Fibroblast of lung (primary cell): ENCODE data around the gene MITF. TPM values are rescaled to one million over a fixed set of nuclear protein-coding genes. Genes with fewer than 3 reads are reported as not detected.

Experiments
- DNase-seq, 2 donors: peaks; one replicate each; pipeline versions ENCODE4 v3.0.0 to v3.0.0-alpha.2; 2010; ENCODE audit warnings: low read depth in 2 of 2
- H2AFZ ChIP-seq: 2 replicates; pipeline ENCODE4 v1.5.1; 2012; ENCODE audit warnings: low read length, control low read depth, inconsistent platforms
- H3K27ac ChIP-seq: 2 replicates; pipeline ENCODE4 v1.5.1; 2011; ENCODE audit warnings: low read length, control low read depth; ENCODE audit not compliant: insufficient read depth
- H3K27me3 ChIP-seq: 2 replicates; pipeline ENCODE4 v1.5.1; 2011; ENCODE audit warnings: mild to moderate bottlenecking, low read length; ENCODE audit not compliant: control insufficient read depth, insufficient read depth
- H3K36me3 ChIP-seq: 2 replicates; pipeline ENCODE4 v1.5.1; 2011; ENCODE audit warnings: low read length; ENCODE audit not compliant: control insufficient read depth, insufficient read depth
- H3K4me1 ChIP-seq: 2 replicates; pipeline ENCODE4 v1.5.1; 2011; ENCODE audit warnings: low read length; ENCODE audit not compliant: control insufficient read depth, insufficient read depth; ENCODE audit errors: extremely low read depth
- H3K4me2 ChIP-seq: 2 replicates; pipeline ENCODE4 v1.5.1; 2011; ENCODE audit warnings: low read length, control low read depth; ENCODE audit not compliant: insufficient read depth; ENCODE audit errors: extremely low read depth
- H3K4me3 ChIP-seq, 4 experiments: fragments of 200-600 bp in 1 of 4; sonication (generic) in 1 of 4; replicated peaks in 1 of 4; 2 replicates each; pipeline ENCODE4 v1.5.1; 2011 to 2016; ENCODE audit warnings: low read length in 4 of 4, low read depth in 3 of 4, mild to moderate bottlenecking in 3 of 4, control low read depth in 2 of 4, inconsistent platforms in 1 of 4, mixed read lengths in 1 of 4; ENCODE audit not compliant: insufficient read depth in 1 of 4; ENCODE audit errors: control extremely low read depth in 1 of 4
- H3K79me2 ChIP-seq: 2 replicates; pipeline ENCODE4 v1.5.1; 2012; ENCODE audit warnings: mild to moderate bottlenecking, low read length, inconsistent platforms; ENCODE audit not compliant: control insufficient read depth, insufficient read depth
- H3K9ac ChIP-seq: 2 replicates; pipeline ENCODE4 v1.5.1; 2011; ENCODE audit warnings: mild to moderate bottlenecking, low read length, control low read depth; ENCODE audit not compliant: insufficient read depth
- H3K9me3 ChIP-seq: 2 replicates; pipeline ENCODE4 v1.5.1; 2012; ENCODE audit warnings: low read depth, low read length; ENCODE audit not compliant: control insufficient read depth, insufficient read depth
- H4K20me1 ChIP-seq: 2 replicates; pipeline ENCODE4 v1.5.1; 2011; ENCODE audit warnings: low read length; ENCODE audit not compliant: control insufficient read depth, insufficient read depth; ENCODE audit errors: extremely low read depth
- CTCF ChIP-seq, 2 donors: IDR thresholded peaks in 1 of 2; conservative IDR thresholded peaks in 1 of 2; 1 replicate in 1 of 2; 2 replicates in 1 of 2; pipeline ENCODE4 v1.5.1; 2011 to 2012; ENCODE audit warnings: low read length in 2 of 2, control low read depth in 1 of 2, inconsistent platforms in 1 of 2, low read depth in 1 of 2, mild to moderate bottlenecking in 1 of 2
- EZH2 ChIP-seq: IDR thresholded peaks from 2 replicates; pipeline ENCODE4 v1.5.1; 2012; ENCODE audit warnings: low read length, control low read depth, mild to moderate bottlenecking; ENCODE audit errors: missing control alignments
- polyA plus RNA-seq, 2 donors: library from polyadenylated mRNA; depleted of rRNA in 1 of 2; stranded (reverse) in 1 of 2; unstranded in 1 of 2; fragments of >200 nt; gene quantifications; 2 replicates each; pipeline ENCODE4 v1.2.1, GENCODE V29; 2011 to 2012; ENCODE audit warnings: missing spikeins in 1 of 2
- total RNA-seq: library from RNA; depleted of rRNA; stranded (reverse); fragments of >200 nt; gene quantifications from 2 replicates; pipeline ENCODE4 v1.2.1, GENCODE V29; 2014

The MITF gene
- total and polyA plus RNA-seq, 2 donors (not counting 1 experiment from before 2014, with no cell fraction given) = 31.6 to 34.3 TPM

GRCh38 chr3:69876073-69876472 lies 136.8 kb downstream of the MITF start:
- H3K36me3 ChIP-seq = no peaks in the 10 kb centered on the region
- no peak overlapping the region for H3K4me3 ChIP-seq
- H3K9ac ChIP-seq = no peak overlapping the region
- no peaks in the 10 kb centered on the region for H3K4me1 ChIP-seq
- no peak overlapping the region for H3K27ac ChIP-seq
- H2AFZ ChIP-seq = no peak overlapping the region
- no peaks in the 10 kb centered on the region for H3K9me3 ChIP-seq
- H3K4me2 ChIP-seq = no peak overlapping the region
- TF ChIP-seq EZH2 (no peak), CTCF (conservative IDR thresholded peaks at IDR 0.05 in 1 of 2, IDR thresholded peaks at IDR 0.05 in 1 of 2; ENCODE audit: low read depth in 1 of 2, low read length in 2 of 2) (no peak)
- no peaks in the 10 kb centered on the region for H3K27me3 ChIP-seq
- no peaks in the 10 kb centered on the region for H3K79me2 ChIP-seq
- H4K20me1 ChIP-seq = no peaks in the 10 kb centered on the region
- no peak for DNase-seq

GRCh38 chr3:69878254-69878653 lies 139.0 kb downstream of the MITF start:
- no peaks in the 10 kb centered on the region for H3K36me3 ChIP-seq
- no peak overlapping the region for H3K4me2 ChIP-seq
- H3K9ac ChIP-seq = no peak overlapping the region
- no peaks in the 10 kb centered on the region for H3K79me2 ChIP-seq
- no peak overlapping the region for H3K27ac ChIP-seq
- H4K20me1 ChIP-seq = no peaks in the 10 kb centered on the region
- DNase-seq = no peak
- H3K4me3 ChIP-seq = no peak overlapping the region
- TF ChIP-seq CTCF (conservative IDR thresholded peaks at IDR 0.05 in 1 of 2, IDR thresholded peaks at IDR 0.05 in 1 of 2; ENCODE audit: low read depth in 1 of 2, low read length in 2 of 2) (no peak), EZH2 (no peak)
- H3K27me3 ChIP-seq = no peaks in the 10 kb centered on the region
- H3K9me3 ChIP-seq = no peaks in the 10 kb centered on the region
- H3K4me1 ChIP-seq = no peaks in the 10 kb centered on the region
- H2AFZ ChIP-seq = no peak overlapping the region

- Histone ChIP-seq H3K4me1 (no peaks in the 10 kb centered on the region), H3K79me2 (no peaks in the 10 kb centered on the region), H3K4me3 (no peak overlapping the region), H3K4me2 (no peak overlapping the region), H3K9ac (no peak overlapping the region), H3K9me3 (no peaks in the 10 kb centered on the region), H3K27ac (no peak overlapping the region), H2AFZ (no peak overlapping the region), H3K36me3 (no peaks in the 10 kb centered on the region), H4K20me1 (no peaks in the 10 kb centered on the region), H3K27me3 (no peaks in the 10 kb centered on the region)
- no peak for DNase-seq
- TF ChIP-seq EZH2 = no peak
- no peak for TF ChIP-seq CTCF (conservative IDR thresholded peaks at IDR 0.05 in 1 of 2, IDR thresholded peaks at IDR 0.05 in 1 of 2; ENCODE audit: low read depth in 1 of 2, low read length in 2 of 2)
Observed at GRCh38 chr3:69879051-69879450, 139.8 kb downstream of the MITF start.
